Activated CD4-positive, CD25-positive, alpha-beta regulatory T cell treated with anti-CD3 and anti-CD28 coated beads, Interleukin-2, amount 50 U/mL, for 72 hours (primary cell): ENCODE data around the gene ABCC9.
"Not testable (repeated sequence)": the region's sequence is repeated elsewhere in the genome, so short reads cannot be mapped to it uniquely, and the experiment has no call there.

ENCODE experiments used
- DNase-seq: peaks from one replicate; pipeline ENCODE4 v3.0.0; 2021

ABCC9 gene

DNA sequence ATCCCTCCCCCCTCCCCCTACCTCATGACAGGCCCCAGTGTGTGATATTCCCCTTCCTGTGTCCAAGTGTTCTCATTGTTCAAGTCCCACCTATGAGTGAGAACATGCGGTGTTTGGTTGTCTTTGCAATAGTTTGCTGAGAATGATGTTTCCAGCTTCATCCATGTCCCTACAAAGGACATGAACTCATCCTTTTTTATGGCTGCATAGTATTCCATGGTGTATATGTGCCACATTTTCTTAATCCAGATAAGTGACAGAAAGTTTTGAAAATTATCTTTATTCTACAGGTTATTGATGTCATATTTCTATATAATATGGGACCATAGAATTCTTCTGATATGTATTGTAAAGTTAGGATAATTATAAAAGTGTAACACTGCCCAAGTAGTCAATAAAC lies 11.3 kb downstream of the ABCC9 start:
- DNase-seq = not testable (repeated sequence)

DNA sequence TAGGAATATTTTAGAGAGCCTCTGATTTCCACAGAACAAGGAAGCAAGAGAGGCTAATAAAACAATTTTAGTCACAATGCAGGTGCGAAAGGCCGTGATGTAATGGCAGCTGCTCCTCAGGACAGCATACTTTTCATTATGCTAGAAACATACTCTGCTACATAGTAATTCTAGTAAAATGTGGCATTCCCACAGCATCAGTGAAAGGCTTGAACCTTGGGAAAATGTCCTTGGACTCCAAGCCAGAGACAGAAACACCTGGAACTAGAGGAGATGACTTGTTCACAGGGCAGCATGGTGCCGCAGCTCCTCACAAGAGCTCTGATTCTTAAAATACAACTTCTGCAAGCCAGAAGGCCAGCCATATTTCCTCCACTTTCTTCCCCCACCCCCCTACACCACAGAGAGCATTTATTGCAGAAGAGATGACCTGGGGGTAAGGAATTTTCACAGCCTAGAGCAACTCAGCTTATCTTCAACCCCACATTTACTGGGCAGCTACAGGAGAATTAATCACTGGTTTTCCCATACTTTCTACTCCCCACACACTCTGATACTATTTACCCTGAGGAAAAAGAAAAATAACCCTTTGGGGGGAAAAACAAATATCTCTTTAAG lies 15.8 kb downstream of the ABCC9 start:
- DNase-seq = no peak

- DNase-seq = no peak
Observed at GRCh38 chr12:21921436-21921835, 19.8 kb downstream of the ABCC9 start.

DNA sequence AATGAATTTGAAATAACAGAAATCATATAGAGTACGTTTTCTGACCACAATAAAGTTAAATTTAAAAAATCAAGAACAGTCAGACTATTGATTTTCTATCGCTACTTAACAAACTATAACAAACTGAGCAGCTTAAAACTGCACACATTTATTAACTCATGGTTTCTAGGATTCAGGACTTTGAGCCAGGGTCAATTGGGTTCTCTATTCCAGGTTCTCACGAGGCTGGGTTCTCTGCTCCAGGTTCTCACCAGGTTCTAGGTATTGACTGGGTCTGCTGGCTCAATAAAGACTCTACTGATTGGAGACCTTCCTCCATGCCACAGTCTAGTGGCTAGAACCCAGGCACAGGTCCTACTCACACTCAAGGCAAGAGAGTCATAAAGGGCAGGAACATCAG lies 22.8 kb downstream of the ABCC9 start:
- no peak for DNase-seq

GRCh38 chr12:21913823-21914222 lies 27.4 kb downstream of the ABCC9 start:
- no peak for DNase-seq

GRCh38 chr12:21912318-21912717 lies 28.9 kb downstream of the ABCC9 start:
- no peak for DNase-seq

DNA sequence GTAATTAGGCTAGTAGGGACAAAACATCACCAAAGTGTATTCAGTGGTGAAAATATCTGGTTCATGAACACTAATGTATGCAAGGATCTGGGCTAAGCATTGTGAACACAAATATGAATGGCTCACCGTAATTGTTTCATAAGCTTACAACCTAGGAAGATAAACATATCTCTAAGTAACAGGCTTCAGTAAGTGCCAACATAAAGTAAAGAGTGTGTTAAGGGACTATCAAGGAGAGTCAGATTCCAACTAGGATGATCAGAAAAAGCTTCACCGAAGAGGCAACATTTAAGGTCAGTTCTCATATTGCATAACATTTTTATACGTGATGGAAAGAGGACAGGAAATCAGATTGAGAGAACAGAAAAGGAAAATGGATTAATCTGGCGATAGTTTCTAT lies 29.4 kb downstream of the ABCC9 start:
- no peak for DNase-seq

DNA sequence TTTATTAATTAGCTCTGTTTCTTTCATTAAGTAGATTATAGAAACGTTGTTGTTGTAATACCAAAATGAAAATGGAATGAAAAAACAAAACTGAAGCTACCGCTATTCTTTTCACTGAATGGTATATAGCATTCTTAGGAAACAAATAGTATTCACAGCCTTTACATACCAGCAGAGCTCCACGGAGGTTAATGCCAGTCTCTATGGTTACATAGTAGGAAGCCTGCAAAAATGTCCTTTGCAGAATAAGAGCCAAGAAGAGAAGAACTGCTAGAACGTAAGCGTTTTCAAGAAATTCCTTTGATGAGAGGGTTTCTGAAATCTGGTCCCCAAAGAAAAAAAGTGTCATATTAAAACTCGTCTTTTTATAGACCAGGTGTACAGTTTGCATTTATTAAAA lies 30.6 kb downstream of the ABCC9 start:
- no peak for DNase-seq

DNA sequence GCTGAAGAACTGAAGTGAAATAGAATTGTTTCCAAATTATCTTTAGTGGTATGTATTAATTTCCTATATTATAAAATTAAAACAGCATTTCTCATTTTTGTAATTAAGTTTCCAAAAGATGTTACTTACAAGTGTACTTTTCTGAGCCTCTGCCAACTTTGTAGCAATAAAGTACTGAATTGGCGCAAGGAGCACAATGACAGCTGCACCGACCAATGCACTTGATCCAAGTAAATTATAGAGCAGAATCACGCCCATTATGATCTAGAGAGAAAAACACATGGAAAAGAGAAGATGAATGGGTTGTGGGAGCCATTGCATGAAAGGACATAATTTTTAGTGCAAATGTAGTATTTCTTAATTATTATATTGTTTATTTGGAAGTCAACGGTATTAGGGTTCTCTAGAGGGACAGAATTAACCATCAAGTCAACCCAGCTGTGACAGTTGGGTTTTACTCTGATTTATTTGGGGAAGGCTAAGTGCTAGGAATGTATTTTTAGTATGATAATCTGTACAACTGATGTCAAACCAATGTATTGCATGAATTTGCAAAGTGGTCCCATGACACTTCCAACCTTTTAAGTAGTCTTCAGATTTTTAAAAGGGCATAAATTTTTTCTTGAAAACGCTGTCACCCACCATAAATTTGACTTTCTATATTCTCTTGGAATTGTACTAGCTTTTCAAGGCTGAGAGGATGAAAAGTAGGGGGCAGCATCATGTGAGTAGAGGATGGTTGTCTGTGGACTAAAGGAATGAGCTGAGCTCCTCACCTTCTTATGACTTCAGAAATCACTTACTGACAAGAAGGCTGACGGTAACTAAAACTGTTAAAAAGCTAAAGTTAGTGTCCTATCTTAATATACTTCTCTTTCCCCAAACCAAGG lies 33.0 kb downstream of the ABCC9 start:
- DNase-seq = no peak

- no peak for DNase-seq
Observed at GRCh38 chr12:21906919-21907493, 34.2 kb downstream of the ABCC9 start.

GRCh38 chr12:21899532-21899931 lies 41.7 kb downstream of the ABCC9 start:
- not testable (repeated sequence) for DNase-seq

DNA sequence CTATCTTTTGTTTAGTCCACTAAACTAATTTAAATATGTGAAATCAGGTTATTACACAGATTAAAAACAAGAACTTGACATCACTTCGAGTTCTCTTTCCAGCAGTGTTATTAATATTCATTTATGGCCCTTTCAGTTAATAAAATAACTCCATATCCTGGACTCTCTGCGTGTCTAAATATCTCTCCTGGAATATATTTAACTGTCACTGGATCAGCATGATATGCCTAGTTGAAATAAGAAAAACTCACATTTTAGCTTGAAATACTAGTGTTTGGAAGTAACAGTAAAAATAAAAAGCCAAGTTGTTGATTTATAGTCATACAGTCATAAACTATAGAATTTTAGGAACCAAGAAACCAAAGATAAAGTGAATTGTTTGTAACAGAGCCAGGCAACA lies 45.6 kb downstream of the ABCC9 start:
- no peak for DNase-seq

- DNase-seq = no peak
Observed at GRCh38 chr12:21894792-21895595, 46.2 kb downstream of the ABCC9 start.

DNA sequence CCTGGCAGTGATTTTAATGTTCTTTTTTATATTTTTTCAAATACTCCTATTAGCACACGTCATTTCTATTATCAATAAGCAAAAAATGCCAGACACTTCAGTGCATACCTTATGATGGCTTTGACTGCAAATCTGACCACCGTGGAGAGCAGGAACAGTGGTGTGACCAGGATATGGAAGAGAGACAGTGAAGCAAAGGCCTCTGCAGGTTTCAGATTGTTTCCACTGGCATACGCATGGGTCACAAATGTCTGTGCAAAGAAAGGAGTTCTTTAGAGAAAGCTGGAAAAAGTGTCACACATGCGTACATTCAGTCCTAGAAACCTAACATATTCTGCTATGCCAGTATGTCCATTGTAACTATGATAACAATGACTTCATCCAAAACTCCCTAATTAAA lies 47.3 kb downstream of the ABCC9 start:
- DNase-seq = no peak

DNA sequence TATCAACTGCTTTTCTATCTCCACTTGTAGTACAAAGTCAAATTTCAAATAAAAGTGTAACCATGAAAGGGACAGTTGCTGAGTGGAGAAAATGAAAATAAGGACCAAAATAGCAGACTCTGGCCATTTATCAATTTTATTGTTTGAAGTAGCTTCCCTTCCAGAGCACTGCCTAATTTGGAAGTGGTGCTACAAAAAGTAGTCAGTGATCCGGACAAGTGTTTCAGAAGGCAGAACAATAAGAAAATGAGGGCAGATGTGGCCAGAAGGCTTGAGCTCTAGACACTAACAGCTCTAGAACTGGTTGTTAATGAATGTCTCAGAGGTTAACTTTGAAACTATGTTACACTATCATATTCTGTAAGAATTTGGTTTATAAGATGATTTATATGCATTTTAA lies 48.9 kb downstream of the ABCC9 start:
- no peak for DNase-seq

- no peak for DNase-seq
Observed at GRCh38 chr12:21891751-21892217, 49.4 kb downstream of the ABCC9 start.

GRCh38 chr12:21888276-21888863 lies 52.9 kb downstream of the ABCC9 start:
- no peak for DNase-seq

GRCh38 chr12:21884936-21885335 lies 56.3 kb downstream of the ABCC9 start:
- DNase-seq = no peak

DNA sequence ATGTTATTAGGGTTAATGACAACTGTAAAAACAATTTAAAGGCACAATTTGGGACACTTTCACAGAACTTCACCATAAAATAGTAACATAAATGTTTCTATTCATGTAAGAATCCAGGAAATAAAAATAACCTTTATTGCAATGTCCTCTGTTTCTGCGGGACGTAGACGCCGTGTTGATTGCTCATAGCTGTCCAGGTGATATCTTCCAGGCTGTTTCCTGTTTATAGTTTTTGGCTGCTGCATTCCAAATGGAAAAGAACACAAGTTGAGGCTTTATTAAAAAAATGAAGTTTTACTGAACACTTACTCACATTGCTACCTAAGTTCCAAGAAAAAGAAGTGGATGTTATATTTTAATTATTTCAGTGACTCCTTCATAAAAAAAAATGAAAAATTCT lies 58.6 kb downstream of the ABCC9 start:
- no peak for DNase-seq

DNA sequence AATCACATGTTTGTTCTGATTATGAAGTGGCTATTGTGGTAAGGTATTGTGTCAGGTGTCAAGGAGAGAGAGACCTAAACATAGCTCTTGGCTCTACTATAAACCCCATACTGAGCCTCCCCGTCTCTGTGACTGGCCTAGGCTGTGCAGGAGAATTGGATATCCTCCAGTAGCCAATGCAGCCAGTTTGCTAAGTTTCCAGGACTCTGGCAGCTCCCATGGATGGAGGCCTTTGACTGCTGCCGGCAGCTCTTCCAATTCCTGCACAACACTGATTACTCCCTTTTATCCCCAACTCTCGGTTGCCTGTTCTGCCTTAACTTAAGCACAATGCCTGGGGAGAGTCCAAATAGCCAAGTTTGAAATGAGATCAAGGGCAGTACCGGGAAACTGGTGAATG lies 59.3 kb downstream of the ABCC9 start:
- DNase-seq = no peak

- no peak for DNase-seq
Observed at GRCh38 chr12:21879312-21879711, 61.9 kb downstream of the ABCC9 start.

DNA sequence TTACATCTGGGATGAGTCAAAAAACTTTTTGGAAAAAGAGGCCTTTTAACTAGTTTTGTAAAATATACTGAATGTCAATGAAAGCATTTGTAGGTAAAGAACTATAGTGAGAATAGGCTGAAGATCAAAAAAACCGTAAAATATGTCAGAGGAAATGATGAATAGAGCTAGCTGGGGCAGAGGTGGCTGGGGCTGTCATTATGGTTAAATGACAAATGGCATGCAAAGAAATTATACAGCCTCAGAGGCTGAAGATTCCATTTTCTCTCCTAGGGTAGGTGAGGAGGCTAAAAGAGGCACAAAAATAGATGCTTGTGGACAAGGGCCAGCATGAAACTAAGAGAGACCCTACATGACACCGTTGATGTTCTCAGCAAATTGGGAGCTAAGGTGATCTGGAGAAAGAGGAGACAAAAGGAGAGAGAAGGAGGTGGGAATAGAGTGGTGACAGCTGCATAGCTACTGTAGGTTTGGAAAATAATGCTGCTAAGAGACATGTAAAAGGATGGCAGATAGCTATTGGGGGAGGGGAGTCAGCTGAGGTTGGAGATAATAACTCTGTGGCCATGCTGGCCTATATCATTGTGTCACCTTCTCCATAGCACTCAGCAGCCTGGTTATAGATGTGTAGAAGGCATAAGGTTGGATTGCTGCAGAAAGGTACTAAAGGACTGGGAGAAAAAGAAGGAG lies 63.8 kb downstream of the ABCC9 start:
- no peak for DNase-seq
